GM21723 (cell line): ENCODE measurements around the gene KCNT2.
A peak's percentile ranks its signal among the peaks of the same experiment; 100 is the strongest.
"Not testable (repeated sequence)": the region's sequence is repeated elsewhere in the genome, so short reads cannot be mapped to it uniquely, and the experiment has no call there.

Source experiments
- ATAC-seq: cut with Tn5 transposase; IDR thresholded peaks from one replicate; pipeline ENCODE4 v1.9.1; 2021; ENCODE audit warnings: mild to moderate bottlenecking, moderate library complexity; ENCODE audit not compliant: unreplicated experiment

KCNT2 gene

GRCh38 chr1:196593955-196594354 is 14.3 kb downstream of the KCNT2 start:
- ATAC-seq = no peak

- no peak for ATAC-seq
These were observed 17.3 kb downstream of the KCNT2 start for GRCh38 chr1:196590959-196591358.

DNA sequence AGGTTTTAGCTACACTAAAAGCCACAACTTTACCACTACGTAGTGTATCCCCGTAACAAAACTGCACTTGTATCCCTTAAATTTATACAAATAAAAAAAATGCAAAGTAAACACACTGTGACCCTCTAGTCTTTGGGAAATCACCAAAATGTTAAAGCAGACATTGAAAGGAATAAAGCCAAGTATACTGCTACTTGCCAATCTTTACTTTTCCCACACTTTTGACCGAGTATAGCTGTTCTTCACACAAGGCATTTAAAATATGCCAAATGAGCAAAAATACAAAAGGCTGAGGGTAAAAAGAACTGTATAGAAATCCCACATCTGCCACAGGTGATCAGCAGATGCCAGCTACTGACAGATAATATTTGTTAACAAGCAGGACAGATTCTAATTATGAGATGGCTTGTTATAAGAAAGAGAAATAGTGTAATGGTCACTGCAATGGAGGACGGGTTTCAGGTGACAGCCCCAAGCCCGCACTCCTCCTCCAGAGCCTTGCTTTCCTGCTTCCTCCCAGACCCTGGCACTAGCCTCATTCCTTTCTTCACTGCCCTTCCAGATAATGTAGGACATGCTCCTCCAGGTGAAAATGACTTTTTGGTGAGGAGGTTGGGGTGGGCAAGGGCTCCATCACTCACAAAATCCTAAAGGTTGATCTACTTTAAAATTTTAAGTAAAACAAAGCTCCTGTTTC is 18.1 kb downstream of the KCNT2 start:
- no peak for ATAC-seq

- no peak for ATAC-seq
These were observed 23.5 kb downstream of the KCNT2 start for GRCh38 chr1:196584696-196585095.

DNA sequence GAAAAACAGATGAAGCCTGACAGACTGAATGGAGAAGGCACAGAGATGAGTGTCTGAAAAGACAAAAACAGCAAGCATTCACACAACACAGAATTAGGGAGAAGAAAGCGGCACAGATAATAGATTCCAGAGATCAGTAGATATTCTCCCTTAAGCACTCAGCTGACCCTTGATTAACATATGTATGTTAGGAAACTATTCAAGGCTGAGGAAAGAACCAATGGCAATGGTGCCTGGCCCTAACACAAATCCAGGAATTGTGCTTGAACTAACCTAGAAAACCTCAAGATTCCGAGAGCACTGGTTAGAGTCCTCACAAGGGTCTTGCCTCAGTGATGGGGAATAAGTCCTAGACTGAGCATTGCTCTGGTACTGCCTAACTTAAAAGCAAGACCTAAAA is 30.9 kb downstream of the KCNT2 start:
- ATAC-seq = no peak

GRCh38 chr1:196573226-196573625 is 35.0 kb downstream of the KCNT2 start:
- no peak for ATAC-seq

GRCh38 chr1:196567238-196567637 is 41.0 kb downstream of the KCNT2 start:
- ATAC-seq = no peak

GRCh38 chr1:196563768-196564167 is 44.5 kb downstream of the KCNT2 start:
- ATAC-seq = no peak

GRCh38 chr1:196559314-196559713 is 48.9 kb downstream of the KCNT2 start:
- no peak for ATAC-seq

GRCh38 chr1:196558411-196558810 is 49.8 kb downstream of the KCNT2 start:
- ATAC-seq = peak; percentile 75

GRCh38 chr1:196557797-196558196 is 50.4 kb downstream of the KCNT2 start:
- no peak for ATAC-seq

- ATAC-seq = no peak
These were observed 57.5 kb downstream of the KCNT2 start for GRCh38 chr1:196550731-196551130.

- ATAC-seq = no peak
These were observed 61.7 kb downstream of the KCNT2 start for GRCh38 chr1:196546272-196547111.

GRCh38 chr1:196545222-196545621 is 63.0 kb downstream of the KCNT2 start:
- ATAC-seq = no peak

DNA sequence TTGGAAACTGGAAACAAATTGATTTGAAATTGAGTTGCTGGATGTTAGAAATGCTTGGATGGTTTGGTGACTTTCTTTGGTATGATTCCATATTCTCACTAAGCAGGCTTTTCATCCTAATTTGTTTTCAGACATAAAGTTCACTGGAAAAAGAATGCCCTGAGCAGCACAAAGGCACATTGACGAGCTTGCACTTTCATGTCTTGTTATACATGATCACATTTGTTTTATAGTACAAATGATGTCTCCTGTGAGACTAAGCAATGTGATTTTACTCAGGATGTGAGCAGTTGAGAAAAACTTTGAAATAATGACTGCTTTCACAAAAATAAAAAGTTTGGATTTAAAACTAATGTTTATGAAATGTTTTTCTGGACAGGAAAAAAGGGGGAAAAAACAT is 63.6 kb downstream of the KCNT2 start:
- no peak for ATAC-seq

DNA sequence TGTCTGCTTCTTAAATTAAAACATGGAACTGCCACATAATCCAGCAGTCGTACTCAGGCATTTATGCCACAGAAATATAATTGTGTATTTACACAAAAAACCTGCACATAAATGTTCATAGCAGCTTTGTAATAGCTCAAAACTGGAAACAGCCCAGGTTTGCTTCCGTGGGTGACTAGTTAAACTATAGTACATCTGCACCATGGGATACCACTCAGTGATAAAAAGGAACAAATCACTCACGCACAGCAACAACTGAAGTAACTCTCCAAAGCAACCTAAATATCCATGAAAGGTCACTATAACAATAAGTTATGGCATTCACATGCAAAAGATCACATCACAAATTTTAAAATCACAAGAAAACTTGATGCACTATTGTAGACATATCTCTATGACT is 64.4 kb downstream of the KCNT2 start:
- no peak for ATAC-seq

DNA sequence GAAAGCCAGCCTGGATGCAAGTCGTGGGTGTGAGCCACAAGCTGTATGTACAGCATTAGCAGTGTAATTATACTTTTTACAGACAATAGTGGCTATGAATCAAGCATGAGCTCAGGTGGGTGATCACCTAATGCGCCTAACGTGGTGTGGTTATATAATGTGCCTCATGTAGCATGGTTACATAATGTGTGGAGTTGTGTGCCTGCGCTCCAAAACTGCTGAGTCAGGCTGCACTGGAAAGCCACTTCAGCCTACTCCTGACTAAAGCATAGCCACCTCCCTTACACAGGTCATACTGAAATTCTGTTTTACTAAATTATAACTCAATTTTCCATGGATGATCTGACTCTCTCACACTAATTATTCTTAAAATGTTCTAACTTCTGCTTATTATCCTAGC is 69.8 kb downstream of the KCNT2 start:
- ATAC-seq = no peak

- no peak for ATAC-seq
These were observed 72.5 kb downstream of the KCNT2 start for GRCh38 chr1:196535727-196536126.

- no peak for ATAC-seq
These were observed 76.3 kb downstream of the KCNT2 start for GRCh38 chr1:196531737-196532524.

GRCh38 chr1:196527919-196528318 is 80.3 kb downstream of the KCNT2 start:
- ATAC-seq = no peak

GRCh38 chr1:196522574-196523345 is 85.5 kb downstream of the KCNT2 start:
- ATAC-seq = not testable (repeated sequence)
